ENCODE measurements around the gene APC2.
"Not testable (repeated sequence)": the region's sequence is repeated elsewhere in the genome, so short reads cannot be mapped to it uniquely, and the experiment has no call there.

Gene APC2

GRCh38 chr19:1412995-1413800, 36.7 kb upstream of the APC2 start:
- no peak for DNase-seq

GRCh38 chr19:1416014-1416841, 33.7 kb upstream of the APC2 start:
- no peak for DNase-seq

GRCh38 chr19:1417145-1417544, 32.8 kb upstream of the APC2 start:
- DNase-seq: no peak

DNA sequence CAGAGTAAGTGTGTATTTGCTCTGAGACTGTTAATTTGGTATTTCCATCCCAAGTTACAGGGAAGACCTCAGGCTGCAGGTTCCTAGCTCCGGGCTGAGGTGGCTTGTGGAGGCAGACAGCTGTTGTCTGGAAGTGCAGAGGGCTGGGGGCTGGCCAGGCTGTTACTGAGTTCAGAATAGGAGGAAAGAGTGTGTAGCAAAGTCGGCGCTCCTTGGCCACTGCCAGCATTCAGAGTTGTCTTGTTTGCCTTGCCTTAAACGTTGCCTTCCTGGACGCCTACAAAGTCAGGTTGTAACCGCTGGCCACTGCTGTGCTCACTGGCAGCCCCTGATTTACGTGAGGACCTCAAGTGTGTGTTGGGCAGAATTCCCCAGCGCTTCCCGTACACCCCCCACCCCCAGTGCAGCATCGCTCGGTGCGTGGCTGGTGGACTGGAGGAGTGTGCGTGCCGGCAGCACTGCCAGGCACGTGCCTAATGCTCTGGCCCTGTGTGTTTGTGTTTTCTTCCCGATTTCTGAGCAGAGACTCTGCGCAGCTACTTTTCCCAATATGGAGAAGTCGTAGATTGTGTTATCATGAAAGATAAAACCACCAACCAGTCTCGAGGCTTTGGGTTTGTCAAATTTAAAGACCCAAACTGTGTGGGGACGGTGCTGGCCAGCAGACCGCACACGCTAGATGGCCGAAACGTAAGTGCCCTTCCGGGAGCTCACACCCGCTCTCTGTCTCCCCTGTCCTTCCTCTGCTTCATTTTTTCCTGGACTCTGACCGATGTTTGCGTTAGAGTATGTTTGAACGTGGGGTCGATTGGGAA, 32.0 kb upstream of the APC2 start:
- no peak for DNase-seq

GRCh38 chr19:1418496-1418775, 31.5 kb upstream of the APC2 start:
- no peak for DNase-seq

DNA sequence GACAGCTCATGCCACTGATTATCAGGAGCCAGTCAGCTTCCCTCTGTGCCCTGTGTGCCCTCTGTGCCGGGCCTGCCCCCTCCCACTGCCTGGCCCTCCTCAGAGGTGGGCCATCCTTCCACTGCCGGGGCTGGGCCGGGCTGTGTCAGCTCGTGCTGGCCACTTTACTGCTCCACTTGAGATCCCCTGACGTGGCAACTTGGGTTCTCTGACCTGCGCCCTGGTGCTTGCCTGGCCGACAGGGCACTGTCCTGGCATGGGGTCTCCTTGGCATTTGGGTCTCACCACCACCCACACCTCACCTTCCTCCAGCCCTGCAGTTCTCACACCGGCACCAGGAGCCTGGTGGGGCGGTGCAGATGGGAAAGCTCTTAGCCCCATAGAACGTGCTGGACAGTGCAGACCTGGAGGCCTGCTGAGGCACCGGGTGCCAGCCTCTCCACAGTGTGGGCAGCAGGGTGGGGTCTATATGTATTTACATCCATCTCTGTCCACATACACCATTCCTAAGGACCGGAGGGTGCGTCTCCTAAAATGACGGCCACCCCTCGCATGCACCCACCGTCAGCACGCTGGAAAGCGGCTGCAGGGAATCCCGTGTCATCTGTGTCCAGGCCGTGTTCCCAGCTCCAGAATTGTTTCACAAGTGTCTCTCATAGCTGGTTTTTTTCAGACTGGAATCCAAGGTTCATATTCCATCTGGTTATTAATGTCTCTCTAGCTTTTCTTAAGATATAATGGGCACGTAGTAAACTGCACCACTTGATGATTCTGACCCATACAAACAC, 30.8 kb upstream of the APC2 start:
- no peak for DNase-seq

- not testable (repeated sequence) for DNase-seq
These were observed 29.8 kb upstream of the APC2 start for GRCh38 chr19:1420085-1420484.

- DNase-seq: no peak
These were observed 29.3 kb upstream of the APC2 start for GRCh38 chr19:1420590-1420989.

GRCh38 chr19:1421218-1421957, 28.5 kb upstream of the APC2 start:
- DNase-seq: no peak

DNA sequence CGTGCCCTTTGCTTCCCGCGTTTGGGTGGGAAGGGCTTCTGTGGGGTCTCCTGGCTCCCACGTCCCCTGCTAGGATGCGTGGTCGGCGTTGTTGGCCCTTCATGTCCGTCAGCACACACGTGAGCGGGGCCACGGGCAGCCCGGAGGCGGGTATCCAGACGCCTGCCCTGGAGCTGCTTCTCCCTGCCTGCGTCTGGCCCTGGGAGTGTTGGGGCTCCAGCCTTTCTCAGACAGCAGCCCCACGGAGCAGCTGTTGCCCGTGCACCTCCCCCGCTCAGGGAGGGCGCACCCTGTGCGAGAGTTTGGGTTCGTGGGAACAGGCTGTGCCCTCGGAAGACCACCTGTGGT, 28.0 kb upstream of the APC2 start:
- DNase-seq: no peak

DNA sequence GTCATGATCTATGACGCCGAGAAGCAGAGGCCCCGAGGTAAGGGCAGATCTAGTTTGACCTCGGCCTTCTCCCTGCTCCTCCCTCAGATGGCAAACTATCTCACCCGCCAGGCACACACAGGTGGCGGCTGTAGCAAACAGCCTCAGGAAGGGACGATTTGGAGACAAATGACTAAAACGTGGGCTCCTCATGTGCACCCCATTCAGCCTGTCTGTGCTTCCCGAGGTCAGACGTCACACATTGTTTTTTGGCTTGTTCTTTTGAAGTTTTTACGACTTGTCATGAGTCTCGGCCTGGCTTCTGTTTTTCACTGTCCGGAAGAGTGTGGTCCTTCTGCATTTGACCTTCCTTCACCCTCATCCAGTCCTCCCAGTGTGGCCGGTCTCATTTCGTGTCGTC, 27.6 kb upstream of the APC2 start:
- DNase-seq: no peak

GRCh38 chr19:1422943-1423342, 27.0 kb upstream of the APC2 start:
- no peak for DNase-seq

DNA sequence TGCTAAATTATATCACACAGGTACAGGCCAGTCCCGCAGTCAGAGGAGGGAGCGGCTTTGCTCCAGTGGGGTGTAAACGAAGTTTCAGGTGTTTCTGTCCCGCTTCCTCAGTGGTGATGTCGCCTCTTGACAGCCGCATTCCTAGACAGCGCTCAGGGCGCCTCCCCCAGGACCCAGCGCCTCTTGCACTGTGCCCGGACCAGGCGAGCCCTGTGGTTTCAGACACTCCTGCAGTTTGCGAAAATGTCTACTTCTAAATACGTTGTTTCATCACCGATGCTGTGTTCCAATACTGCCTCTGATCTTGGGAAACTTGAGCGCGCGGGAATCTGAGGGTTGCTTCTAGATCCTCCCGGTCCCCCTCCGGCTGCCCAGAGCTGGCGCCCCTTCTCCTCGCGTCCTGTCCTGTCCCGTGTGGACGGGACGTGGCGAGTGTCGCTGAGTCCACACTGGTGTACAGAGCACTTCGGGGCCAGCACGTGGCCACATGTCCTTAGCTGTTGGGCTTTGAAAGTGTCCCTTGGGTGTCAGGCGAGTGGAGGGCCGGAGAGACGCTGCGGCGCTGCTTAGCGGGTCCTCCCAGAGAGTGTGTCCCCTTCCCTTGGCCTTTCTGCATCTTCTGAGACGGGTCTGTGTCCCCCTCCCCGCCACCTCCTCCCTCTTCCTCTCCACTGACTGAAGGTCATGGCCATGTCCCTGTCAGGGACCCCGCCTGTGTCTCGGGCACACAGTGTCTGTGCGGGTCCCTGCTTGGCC, 26.3 kb upstream of the APC2 start:
- no peak for DNase-seq

GRCh38 chr19:1424192-1424955, 25.5 kb upstream of the APC2 start:
- no peak for DNase-seq

GRCh38 chr19:1425102-1425837, 24.7 kb upstream of the APC2 start:
- no peak for DNase-seq

- DNase-seq: no peak
These were observed 24.0 kb upstream of the APC2 start for GRCh38 chr19:1425902-1426301.

GRCh38 chr19:1426736-1427135, 23.2 kb upstream of the APC2 start:
- DNase-seq: no peak

GRCh38 chr19:1427221-1427920, 22.6 kb upstream of the APC2 start:
- DNase-seq: no peak

GRCh38 chr19:1428738-1429391, 21.1 kb upstream of the APC2 start:
- no peak for DNase-seq

Data from suppressor macrophage treated with lipopolysaccharide for 1 hour (primary cell).